Ascending aorta (tissue), 2 donors: Measurements from ENCODE around the gene LRCH4. TPM values are rescaled to one million over a fixed set of nuclear protein-coding genes. Genes with fewer than 3 reads are reported as not detected.
"Not testable (repeated sequence)": the region's sequence is repeated elsewhere in the genome, so short reads cannot be mapped to it uniquely, and the experiment has no call there.

Source experiments
- DNase-seq, 2 donors: peaks; one replicate each; pipeline ENCODE4 v3.0.0-alpha.2; 2019; ENCODE audit warnings: low spot score in 2 of 2
- H3K27ac ChIP-seq, 2 donors: fragments of 200-600 bp; sonication (generic); one replicate each; pipeline ENCODE4 v1.5.1; 2016 to 2017; ENCODE audit warnings: mild to moderate bottlenecking in 1 of 2
- H3K27me3 ChIP-seq: fragments of 200-600 bp; sonication (generic); one replicate; pipeline ENCODE4 v1.5.1; 2017
- H3K36me3 ChIP-seq, 2 donors: fragments of 200-600 bp; sonication (generic); one replicate each; pipeline ENCODE4 v1.5.1; 2016
- H3K4me1 ChIP-seq, 2 donors: fragments of 200-600 bp; sonication (generic); one replicate each; pipeline ENCODE4 v1.5.1; 2016 to 2017; ENCODE audit warnings: mild to moderate bottlenecking in 1 of 2
- H3K4me3 ChIP-seq, 2 donors: fragments of 200-600 bp; sonication (generic); one replicate each; pipeline ENCODE4 v1.5.1; 2016 to 2017; ENCODE audit warnings: mild to moderate bottlenecking in 1 of 2
- H3K9me3 ChIP-seq, 2 donors: fragments of 200-600 bp; sonication (generic); one replicate each; pipeline ENCODE4 v1.5.1; 2016
- intact Hi-C: fragments of 100-400 bp; cut with DNase I; formaldehyde crosslinking; loops from one replicate; pipeline ENCODE4 v1.15.1; 2023
- total RNA-seq: library from RNA; depleted of rRNA; stranded (reverse); fragments of >200 nt; gene quantifications from one replicate; pipeline ENCODE4 v1.1.0, GENCODE V29; 2016
- TF ChIP-seq, protein P1 (sequence below), 3 experiments: fragments of 200-600 bp in 2 of 3; fragments of 450-650 bp in 1 of 3; sonication (generic) in 2 of 3; IDR thresholded peaks; one replicate each; pipeline ENCODE4 v1.5.1; 2016 to 2019; ENCODE audit warnings: antibody characterized with exemption in 3 of 3, mild to moderate bottlenecking in 1 of 3, moderate library complexity in 1 of 3

The LRCH4 gene
- total RNA-seq, 1 donor from 2014 or later = 113 TPM

DNA sequence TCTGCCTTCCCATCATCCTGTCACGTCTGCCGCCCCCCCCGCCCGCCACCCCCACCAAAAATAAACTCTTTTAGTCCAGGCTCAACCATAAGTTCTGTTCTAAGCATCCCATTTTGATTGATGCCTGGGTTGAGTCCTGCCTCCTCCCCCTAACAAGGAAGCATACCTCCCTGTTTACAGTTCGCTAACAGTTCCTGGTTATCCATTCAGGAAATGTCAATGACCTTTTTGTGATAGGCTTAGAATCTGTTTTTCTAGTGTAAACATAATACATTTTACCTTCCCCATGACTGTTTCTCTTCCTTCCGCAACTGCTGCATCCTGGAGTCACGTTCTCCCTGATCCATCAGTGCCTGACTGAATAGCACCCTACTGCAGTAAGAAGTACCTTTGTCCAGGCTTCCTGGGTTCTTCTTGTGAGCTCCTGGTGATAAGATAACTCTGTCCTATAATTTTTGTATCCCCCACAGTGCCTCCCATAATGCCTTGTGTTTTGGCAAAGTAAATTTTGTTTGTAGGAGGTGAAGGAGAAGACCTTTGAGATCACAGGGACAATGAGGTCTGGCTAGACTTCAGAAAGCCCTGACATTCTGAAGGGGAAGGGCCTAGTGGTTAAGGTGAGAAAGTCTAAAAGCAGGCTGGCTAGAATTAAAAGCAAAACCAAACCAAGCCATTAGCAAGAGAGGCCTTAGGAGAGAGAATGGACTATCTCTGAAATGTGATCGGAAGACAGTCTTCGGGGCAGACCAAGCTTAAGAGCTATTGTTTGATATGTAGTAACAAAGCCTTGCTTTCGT lies 39.6 kb downstream of the LRCH4 start:
- peak overlapping the region in 1 of 2 donors; percentile 11 for H3K4me3 ChIP-seq

DNA sequence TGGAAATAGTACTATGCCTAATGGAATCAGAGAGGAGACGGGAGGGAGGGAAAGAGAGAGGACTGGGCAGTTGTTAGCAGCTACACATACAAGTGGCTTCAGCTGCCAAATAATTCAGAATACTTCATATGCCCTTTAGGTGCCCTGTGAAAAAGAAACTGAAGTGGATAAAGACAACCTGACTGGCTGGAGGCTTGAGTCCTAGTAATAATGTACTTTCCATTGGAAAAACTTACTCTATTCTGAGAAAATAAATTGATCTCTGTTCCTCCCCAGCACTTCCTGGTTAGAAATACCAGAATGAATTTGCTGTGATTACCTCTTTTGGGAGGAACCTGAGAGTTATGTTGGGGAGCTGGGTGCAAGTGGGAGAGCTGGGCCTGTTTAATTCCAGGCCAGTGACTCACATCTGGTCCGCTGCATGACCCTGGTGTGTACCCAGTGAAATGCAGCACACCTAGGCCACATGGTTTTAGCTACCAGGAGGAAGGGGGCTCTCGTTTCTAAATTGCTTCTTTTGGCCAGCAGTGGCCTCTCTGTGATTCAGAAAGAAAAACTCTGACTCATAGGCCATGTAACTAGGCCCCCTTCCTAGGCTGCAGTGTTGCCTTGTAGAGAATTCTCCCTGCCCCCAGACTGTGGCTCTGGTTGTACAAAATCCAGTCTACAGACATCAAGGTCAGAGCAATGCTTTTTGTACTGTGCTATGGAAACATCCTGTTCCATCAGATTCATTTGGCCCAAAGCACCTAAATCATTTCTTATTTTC lies 40.4 kb downstream of the LRCH4 start:
- TF ChIP-seq, protein P1, sequence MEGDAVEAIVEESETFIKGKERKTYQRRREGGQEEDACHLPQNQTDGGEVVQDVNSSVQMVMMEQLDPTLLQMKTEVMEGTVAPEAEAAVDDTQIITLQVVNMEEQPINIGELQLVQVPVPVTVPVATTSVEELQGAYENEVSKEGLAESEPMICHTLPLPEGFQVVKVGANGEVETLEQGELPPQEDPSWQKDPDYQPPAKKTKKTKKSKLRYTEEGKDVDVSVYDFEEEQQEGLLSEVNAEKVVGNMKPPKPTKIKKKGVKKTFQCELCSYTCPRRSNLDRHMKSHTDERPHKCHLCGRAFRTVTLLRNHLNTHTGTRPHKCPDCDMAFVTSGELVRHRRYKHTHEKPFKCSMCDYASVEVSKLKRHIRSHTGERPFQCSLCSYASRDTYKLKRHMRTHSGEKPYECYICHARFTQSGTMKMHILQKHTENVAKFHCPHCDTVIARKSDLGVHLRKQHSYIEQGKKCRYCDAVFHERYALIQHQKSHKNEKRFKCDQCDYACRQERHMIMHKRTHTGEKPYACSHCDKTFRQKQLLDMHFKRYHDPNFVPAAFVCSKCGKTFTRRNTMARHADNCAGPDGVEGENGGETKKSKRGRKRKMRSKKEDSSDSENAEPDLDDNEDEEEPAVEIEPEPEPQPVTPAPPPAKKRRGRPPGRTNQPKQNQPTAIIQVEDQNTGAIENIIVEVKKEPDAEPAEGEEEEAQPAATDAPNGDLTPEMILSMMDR (IDR thresholded peaks at IDR 0.05) = peak in 1 of 3 experiments; percentile 3
- DNase-seq = peak; percentile 59 to 91
- peaks cover 0 to 11% of the 10 kb centered on the region in 2 donors for H3K36me3 ChIP-seq
- peak overlapping the region; percentile 91 to 94 for H3K27ac ChIP-seq
- intact Hi-C loops = loop anchor here (2.0 to 10.0 kb wide), 3 partner anchors 41 to 309 kb away; partner anchors contain the start of genes FBXO24, GNB2, LRCH4 and SLC12A9
- H3K9me3 ChIP-seq = no peaks in the 10 kb centered on the region
- H3K4me3 ChIP-seq = peak overlapping the region; percentile 11 to 14
- H3K27me3 ChIP-seq = no peaks in the 10 kb centered on the region
- peaks cover 28 to 46% of the 10 kb centered on the region in 2 donors for H3K4me1 ChIP-seq

More for the DNA sequence above, 39.6 kb downstream of the LRCH4 start:
- no peaks in the 10 kb centered on the region for H3K9me3 ChIP-seq
- TF ChIP-seq, protein P1 (IDR thresholded peaks at IDR 0.05) = no peak
- no peaks in the 10 kb centered on the region for H3K27me3 ChIP-seq
- intact Hi-C loops = loop anchor here (2.0 to 10.0 kb wide), 3 partner anchors 40 to 308 kb away; partner anchors contain the start of genes FBXO24, GNB2, LRCH4 and SLC12A9
- H3K4me1 ChIP-seq = peaks cover 28 to 46% of the 10 kb centered on the region in 2 donors
- H3K36me3 ChIP-seq = peaks cover 0 to 17% of the 10 kb centered on the region in 2 donors
- DNase-seq = no peak
- H3K27ac ChIP-seq = peak overlapping the region; percentile 91 to 94

DNA sequence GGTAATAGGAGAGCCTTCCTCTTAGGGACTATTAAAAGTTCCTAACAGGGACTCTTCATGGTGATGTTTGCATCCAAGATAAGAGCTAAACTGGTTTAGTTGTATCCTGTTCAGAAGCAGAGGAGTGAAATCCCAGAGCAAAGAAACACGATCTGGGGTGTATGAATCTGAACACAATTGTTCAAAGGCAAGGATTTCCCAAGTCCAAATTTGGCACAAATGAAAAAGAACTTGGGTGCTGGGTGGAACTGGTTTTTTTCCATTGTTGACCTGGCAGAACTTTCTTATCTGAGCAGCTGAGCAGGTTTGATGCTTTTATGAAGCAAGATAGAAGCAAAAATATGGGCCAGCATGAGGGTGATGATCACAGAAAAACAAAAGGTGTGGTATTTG lies 41.0 kb downstream of the LRCH4 start:
- TF ChIP-seq, protein P1 (IDR thresholded peaks at IDR 0.05) = no peak
- Histone ChIP-seq H3K4me1 (peaks cover 28 to 52% of the 10 kb centered on the region in 2 donors), H3K9me3 (no peaks in the 10 kb centered on the region), H3K27me3 (no peaks in the 10 kb centered on the region), H3K36me3 (peaks cover 0 to 8% of the 10 kb centered on the region in 2 donors), H3K27ac (peak overlapping the region; percentile 91 to 94), H3K4me3 (peak overlapping the region; percentile 7 to 14)
- intact Hi-C loops = loop anchor here (5.0 to 10.0 kb wide), 2 partner anchors 127 to 310 kb away; partner anchors contain the start of genes GNB2 and SLC12A9
- no peak for DNase-seq

DNA sequence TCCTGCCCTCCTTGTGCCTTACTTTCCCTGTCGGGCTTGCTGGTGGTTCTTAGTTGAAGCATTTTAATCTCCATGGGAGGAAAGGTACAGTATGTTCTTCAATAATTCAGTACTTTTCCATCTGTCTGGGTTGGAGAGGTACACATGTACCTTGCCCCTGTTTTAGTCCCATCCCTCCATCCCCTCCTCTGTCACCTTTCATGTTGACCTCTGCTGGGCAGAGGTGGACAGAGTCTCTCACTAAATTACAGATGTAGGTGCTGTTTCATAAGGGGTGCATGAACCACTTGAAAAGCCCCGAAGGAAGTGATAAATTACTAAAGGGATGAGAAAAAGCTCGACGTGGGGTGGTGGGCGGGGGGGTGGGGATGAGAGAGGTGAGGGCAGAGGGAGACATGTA lies 41.5 kb downstream of the LRCH4 start:
- DNase-seq = no peak
- H3K27ac ChIP-seq = peak overlapping the region; percentile 91 to 94
- peaks cover 28 to 57% of the 10 kb centered on the region in 2 donors for H3K4me1 ChIP-seq
- peak overlapping the region in 1 of 2 donors; percentile 14 for H3K4me3 ChIP-seq
- peaks cover 0 to 2% of the 10 kb centered on the region in 2 donors for H3K36me3 ChIP-seq
- intact Hi-C loops = loop anchor here (10.0 kb wide), 1 partner anchor 310 kb away; the partner anchor contains the start of gene SLC12A9
- TF ChIP-seq, protein P1 (IDR thresholded peaks at IDR 0.05) = no peak
- H3K9me3 ChIP-seq = no peaks in the 10 kb centered on the region
- H3K27me3 ChIP-seq = no peaks in the 10 kb centered on the region

DNA sequence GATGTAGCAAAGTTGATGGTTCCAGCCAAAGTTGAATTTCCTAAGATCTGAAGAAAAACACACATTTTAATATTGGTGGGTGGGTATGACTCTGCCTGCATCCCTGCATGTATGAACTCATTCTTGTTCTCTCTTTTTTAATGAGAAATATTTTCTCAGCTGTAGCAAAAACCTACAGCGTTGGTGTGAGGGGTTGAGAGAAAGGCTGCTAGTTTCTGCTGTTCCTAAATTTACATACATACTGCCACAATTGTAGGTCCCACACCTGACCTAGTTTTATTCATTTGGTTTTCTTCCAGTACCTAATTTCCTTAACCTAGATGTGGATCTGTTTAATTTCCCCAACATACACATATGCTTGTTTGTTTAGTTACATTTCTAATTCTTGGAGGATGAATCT lies 42.3 kb downstream of the LRCH4 start:
- Histone ChIP-seq H3K4me1 (peaks cover 26 to 58% of the 10 kb centered on the region in 2 donors), H3K9me3 (no peaks in the 10 kb centered on the region), H3K4me3 (no peak overlapping the region), H3K27ac (peak overlapping the region; percentile 91 to 94), H3K27me3 (no peaks in the 10 kb centered on the region), H3K36me3 (no peaks in the 10 kb centered on the region)
- no peak for DNase-seq
- TF ChIP-seq, protein P1 (IDR thresholded peaks at IDR 0.05) = no peak
- intact Hi-C loops = loop anchor here (10.0 kb wide), 1 partner anchor 311 kb away; the partner anchor contains the start of gene SLC12A9

DNA sequence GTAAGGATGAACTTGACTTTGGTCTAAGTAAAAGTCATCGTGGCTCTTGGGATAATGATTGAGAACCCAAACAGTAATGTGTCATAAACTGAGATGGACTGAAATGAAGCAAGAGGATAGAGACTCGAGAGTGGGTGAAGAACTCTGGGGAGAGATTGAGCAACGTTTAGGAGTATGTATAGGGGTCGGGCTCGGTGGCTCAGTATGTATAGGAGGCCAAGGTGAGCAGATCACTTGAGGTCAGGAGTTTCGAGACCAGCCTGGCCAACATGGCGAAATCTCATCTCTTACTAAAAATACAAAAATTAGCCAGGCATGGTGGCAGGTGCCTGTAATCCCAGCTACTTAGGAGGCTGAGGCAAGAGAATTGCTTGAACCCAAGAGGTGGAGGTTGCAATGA lies 44.6 kb downstream of the LRCH4 start:
- H3K9me3 ChIP-seq, H3K27me3 ChIP-seq, H3K36me3 ChIP-seq, H3K4me3 ChIP-seq, DNase-seq, H3K27ac ChIP-seq: not testable (repeated sequence)
- H3K4me1 ChIP-seq = peaks cover 17 to 39% of the 10 kb centered on the region in 2 donors
- intact Hi-C loops = loop anchor here (10.0 kb wide), 1 partner anchor 313 kb away; the partner anchor contains the start of gene SLC12A9
